H1 (cell line): ENCODE data around the gene SLC35F6. TPM values are rescaled to one million over a fixed set of nuclear protein-coding genes. Genes with fewer than 3 reads are reported as not detected.

ENCODE experiments used
- BCL11A ChIP-seq, 2 experiments: IDR thresholded peaks; one replicate each; pipeline ENCODE4 v1.6.1; 2011; ENCODE audit warnings: low read depth in 2 of 2, low read length in 2 of 2, mild to moderate bottlenecking in 2 of 2
- CHD1 ChIP-seq: IDR thresholded peaks from 2 replicates; pipeline ENCODE4 v1.6.1; 2012; ENCODE audit warnings: low read depth, low read length, improper control_type of control experiment
- EGR1 ChIP-seq: IDR thresholded peaks from 2 replicates; pipeline ENCODE4 v1.6.1; 2011; ENCODE audit warnings: low read depth, low read length, borderline replicate concordance
- JUND ChIP-seq: IDR thresholded peaks from 2 replicates; pipeline ENCODE4 v1.6.1; 2011; ENCODE audit warnings: mild to moderate bottlenecking, improper control_type of control experiment, low read length
- RNF2 ChIP-seq: fragments of 200-900, 300-1000 bp; sonication (generic); IDR thresholded peaks from 2 replicates; pipeline ENCODE4 v1.7.1; 2016; ENCODE audit warnings: borderline replicate concordance, low read depth, mild to moderate bottlenecking, antibody characterized with exemption, low read length; ENCODE audit not compliant: poor library complexity, severe bottlenecking; ENCODE audit errors: missing control alignments
- SIN3A ChIP-seq, 2 experiments: IDR thresholded peaks in 1 of 2; conservative IDR thresholded peaks in 1 of 2; 2 replicates each; pipeline ENCODE4 v1.6.1; 2011 to 2012; ENCODE audit warnings: low read length in 2 of 2, improper control_type of control experiment in 1 of 2, low read depth in 1 of 2, mild to moderate bottlenecking in 1 of 2
- SUZ12 ChIP-seq: fragments of 200-600 bp; sonication (generic); IDR thresholded peaks from 2 replicates; pipeline ENCODE4 v1.6.1; 2012; ENCODE audit warnings: mild to moderate bottlenecking, inconsistent platforms, low read length, moderate library complexity, mixed read lengths
- TAF7 ChIP-seq: optimal IDR thresholded peaks from 2 replicates; pipeline ENCODE3; 2011; ENCODE audit warnings: low read depth, mild to moderate bottlenecking, inconsistent platforms, low read length, moderate library complexity, borderline replicate concordance
- polyA plus RNA-seq, 7 experiments: library from polyadenylated mRNA; depleted of rRNA in 3 of 7; stranded (reverse) in 5 of 7; unstranded in 2 of 7; fragments of >200 nt in 5 of 7; fragments of 200-250 nt in 2 of 7; gene quantifications; 1 replicate in 5 of 7; 2 replicates in 1 of 7; 4 replicates in 1 of 7; pipeline versions ENCODE4 v1.2.1 to v1.2.3, GENCODE V29; 2011 to 2013; ENCODE audit warnings: missing spikeins in 2 of 7, mixed read lengths in 2 of 7
- total RNA-seq: library from RNA; stranded (reverse); fragmentation: NEBNext Ultra II Directional; extraction: Animal tissue kit (Norgen Biotek cat#: 25700); gene quantifications from 2 replicates; pipeline ENCODE4 v1.2.1, GENCODE V29; 2021

Gene SLC35F6
- total and polyA plus RNA-seq, 2 of the 8 experiments (the other 6 are each of a cell fraction or from before 2014, with no cell fraction given) = 11.2 to 13.5 TPM

GRCh38 chr2:26715528-26716270 is 48.4 kb upstream of the SLC35F6 start (continued):
- no peak for TF ChIP-seq SIN3A (conservative IDR thresholded peaks at IDR 0.05 in 1 of 2, IDR thresholded peaks at IDR 0.05 in 1 of 2; ENCODE audit: low read depth in 1 of 2, low read length in 2 of 2)
- no peak for TF ChIP-seq CHD1
- TF ChIP-seq RNF2 = no peak
- no peak for TF ChIP-seq TAF7
- no peak for TF ChIP-seq SUZ12
- TF ChIP-seq BCL11A (IDR thresholded peaks at IDR 0.05; ENCODE audit: low read depth in 2 of 2, low read length in 2 of 2) = no peak
- no peak for TF ChIP-seq EGR1
- no peak for TF ChIP-seq JUND
